Measurements from ENCODE around the gene RGS7.

DNA sequence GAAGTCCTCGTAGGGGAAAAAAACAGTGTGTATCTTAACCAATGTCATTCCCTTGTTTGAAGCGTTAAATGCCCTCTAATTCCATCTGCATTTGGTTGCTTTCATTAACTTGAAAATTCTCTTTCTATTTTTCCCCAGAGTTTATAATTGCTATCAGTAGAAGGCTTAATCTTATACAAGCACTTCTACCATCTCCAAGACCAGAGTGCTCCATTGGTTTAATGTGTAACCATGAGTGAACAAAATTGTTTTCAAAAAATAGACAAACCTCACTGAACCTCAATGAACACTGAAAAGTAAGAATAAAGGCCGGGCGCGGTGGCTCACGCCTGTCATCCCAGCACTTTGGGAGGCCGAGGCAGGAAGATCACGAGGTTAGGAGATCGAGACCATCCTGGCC, 141.3 kb downstream of the RGS7 start:
- TF ChIP-seq, protein P1, sequence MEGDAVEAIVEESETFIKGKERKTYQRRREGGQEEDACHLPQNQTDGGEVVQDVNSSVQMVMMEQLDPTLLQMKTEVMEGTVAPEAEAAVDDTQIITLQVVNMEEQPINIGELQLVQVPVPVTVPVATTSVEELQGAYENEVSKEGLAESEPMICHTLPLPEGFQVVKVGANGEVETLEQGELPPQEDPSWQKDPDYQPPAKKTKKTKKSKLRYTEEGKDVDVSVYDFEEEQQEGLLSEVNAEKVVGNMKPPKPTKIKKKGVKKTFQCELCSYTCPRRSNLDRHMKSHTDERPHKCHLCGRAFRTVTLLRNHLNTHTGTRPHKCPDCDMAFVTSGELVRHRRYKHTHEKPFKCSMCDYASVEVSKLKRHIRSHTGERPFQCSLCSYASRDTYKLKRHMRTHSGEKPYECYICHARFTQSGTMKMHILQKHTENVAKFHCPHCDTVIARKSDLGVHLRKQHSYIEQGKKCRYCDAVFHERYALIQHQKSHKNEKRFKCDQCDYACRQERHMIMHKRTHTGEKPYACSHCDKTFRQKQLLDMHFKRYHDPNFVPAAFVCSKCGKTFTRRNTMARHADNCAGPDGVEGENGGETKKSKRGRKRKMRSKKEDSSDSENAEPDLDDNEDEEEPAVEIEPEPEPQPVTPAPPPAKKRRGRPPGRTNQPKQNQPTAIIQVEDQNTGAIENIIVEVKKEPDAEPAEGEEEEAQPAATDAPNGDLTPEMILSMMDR (IDR thresholded peaks at IDR 0.05; ENCODE audit: insufficient read depth, low read depth, low read length): no peak
- TF ChIP-seq EZH2 (IDR thresholded peaks at IDR 0.05; ENCODE audit: insufficient read depth, low read length): no peak

All from astrocyte (in vitro differentiated cells and primary cell).